Ramos (cell line): ENCODE data around the gene LRRC34.

ENCODE experiments used
- in situ Hi-C: fragments of 300-500 bp; cut with MboI; formaldehyde crosslinking; loops from one replicate; pipeline ENCODE4 v1.14.3; 2022; ENCODE audit warnings: low sequenced_read_pairs; ENCODE audit not compliant: unreplicated experiment

Gene LRRC34

DNA sequence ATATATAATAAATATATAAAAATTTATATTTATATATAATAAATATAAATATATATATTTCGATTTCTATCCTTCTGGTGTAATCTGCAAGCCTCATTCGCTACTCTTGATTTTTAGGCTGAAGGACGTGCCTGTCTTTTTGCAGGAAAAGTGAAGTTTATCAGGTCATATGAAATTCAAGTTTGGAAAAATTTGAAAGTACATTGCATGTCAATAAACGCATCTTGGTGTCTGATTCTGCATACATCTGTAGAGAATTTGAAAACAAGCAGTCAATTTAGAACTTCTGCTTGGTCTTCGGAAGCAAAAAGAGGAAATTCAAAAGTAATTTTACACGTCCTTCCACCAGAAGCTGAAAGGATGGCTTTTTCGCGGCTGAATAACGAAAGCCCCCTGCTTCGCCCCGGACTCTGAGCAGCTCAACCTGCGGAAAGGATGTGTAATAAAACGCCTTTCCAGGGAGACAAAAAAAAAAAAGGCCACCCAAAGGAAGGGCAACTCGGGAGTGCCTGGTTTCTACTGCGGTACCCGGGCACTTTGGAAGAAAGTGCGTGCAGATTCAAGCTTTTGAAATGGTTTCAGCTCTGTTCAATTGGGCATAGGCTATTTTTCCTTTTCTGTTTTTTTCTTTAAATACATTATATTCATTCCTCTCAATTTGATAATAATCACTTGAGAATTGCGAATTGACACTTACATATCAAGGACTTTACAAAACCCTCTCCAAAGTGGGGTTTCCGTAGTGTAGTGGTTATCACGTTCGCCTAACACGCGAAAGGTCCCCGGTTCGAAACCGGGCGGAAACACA lies 41.0 kb downstream of the LRRC34 start:
- in situ Hi-C loops = loop anchor here (25.0 kb wide), 1 partner anchor 591 kb away; the partner anchor contains the start of gene SKIL

DNA sequence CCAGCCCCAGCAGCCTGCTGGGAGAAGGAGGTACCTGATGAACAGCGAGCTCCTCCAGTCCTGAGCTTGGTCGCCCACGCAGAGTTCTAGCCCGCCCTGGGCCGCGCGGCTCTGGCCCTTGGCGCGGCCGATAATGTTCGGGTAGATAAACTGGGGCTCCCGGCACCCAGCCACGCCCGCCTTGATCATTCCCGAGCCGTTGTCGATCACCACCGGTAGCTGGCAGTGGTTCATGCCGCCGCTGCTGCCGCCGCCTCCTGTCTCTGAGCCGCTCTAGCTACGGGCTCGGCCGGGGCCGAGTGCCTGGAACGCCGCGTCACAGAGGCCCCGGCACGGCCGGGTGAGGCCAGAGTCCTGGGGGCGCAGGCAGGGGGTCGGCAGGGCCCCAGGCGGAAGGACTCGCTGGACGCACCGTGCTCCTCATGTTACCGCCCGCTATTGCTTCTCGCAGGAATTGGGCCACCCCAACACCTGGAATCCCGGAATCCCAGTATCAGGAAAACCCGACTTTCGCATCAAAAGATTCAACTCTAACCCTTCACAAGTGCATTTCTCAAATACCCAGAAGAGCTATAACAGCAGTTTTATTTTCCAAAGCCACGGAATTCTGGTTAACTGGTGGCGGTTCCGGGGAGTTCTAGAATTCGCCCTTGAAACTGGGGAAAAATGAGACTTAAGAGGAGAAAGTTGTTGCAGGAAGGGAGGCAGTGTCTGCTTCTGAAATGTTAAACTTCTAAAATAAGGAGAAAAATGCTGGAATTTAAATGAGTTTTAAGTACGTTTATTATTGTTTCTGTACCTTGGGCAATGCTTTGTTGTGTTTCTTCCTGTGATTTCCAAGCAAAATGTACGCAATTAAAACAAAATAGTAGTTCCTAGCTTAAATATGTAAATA lies 43.2 kb downstream of the LRRC34 start, which contains the start of gene ACTRT3:
TSS of gene ACTRT3 (minus strand) at position 275 of the 895 bp plus-strand sequence. CDS start at position 234, 41 bp downstream.
- in situ Hi-C loops = loop anchor here (5.0 to 25.0 kb wide), 3 partner anchors 165 to 593 kb away; partner anchors contain the start of gene SKIL

DNA sequence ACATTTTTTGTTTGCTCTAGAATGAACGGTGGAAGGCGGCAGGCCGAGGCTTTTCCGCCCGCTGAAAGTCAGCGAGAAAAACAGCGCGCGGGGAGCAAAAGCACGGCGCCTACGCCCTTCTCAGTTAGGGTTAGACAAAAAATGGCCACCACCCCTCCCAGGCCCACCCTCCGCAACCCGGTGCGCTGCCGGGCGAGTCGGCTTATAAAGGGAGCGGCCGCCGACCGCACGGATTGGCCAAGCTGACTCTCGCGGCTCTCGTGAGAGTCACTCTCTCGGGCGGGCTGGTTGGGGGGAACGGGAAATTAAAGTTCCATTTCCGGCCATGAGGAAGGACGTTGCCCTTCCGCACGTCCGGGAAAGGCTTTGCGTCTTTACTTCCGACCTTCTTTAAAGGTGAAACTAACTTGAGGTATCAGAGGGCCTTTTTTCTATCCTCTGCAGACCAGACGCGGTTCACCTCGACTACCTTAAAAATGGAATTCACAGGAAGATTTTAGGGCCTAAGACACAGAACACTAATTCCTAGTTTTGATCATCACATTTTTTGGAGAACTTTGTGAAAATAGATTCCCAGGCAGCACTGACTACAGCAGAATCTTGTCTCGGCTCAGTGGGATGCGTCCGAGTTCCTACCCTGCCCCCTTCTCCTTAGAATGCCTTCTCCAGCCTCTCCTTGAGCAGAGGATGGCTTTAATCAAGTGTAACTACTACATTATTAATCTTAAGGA lies 47.7 kb downstream of the LRRC34 start, which contains the start of gene TERC:
TSS of gene TERC (minus strand) at position 179 of the 731 bp plus-strand sequence.
- in situ Hi-C loops = loop anchor here (5.0 to 25.0 kb wide), 3 partner anchors 170 to 597 kb away; partner anchors contain the start of gene SKIL

DNA sequence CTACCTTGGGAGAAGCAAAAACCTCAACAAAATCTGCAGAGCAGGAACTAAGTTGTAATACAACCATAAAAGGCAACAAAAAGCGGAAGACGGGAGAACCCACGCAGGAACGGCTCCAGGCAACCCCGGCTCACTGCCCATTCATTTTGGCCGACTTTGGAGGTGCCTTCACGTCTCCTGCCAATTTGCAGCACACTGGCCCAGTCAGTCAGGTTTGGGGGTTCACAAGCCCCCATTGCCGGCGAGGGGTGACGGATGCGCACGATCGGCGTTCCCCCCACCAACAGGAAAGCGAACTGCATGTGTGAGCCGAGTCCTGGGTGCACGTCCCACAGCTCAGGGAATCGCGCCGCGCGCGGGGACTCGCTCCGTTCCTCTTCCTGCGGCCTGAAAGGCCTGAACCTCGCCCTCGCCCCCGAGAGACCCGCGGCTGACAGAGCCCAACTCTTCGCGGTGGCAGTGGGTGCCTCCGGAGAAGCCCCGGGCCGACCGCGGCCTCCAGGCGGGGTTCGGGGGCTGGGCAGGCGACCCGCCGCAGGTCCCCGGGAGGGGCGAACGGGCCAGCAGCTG lies 48.3 kb downstream of the LRRC34 start:
- in situ Hi-C loops = loop anchor here (10.0 to 25.0 kb wide), 2 partner anchors 170 to 598 kb away; partner anchors contain the start of gene SKIL

DNA sequence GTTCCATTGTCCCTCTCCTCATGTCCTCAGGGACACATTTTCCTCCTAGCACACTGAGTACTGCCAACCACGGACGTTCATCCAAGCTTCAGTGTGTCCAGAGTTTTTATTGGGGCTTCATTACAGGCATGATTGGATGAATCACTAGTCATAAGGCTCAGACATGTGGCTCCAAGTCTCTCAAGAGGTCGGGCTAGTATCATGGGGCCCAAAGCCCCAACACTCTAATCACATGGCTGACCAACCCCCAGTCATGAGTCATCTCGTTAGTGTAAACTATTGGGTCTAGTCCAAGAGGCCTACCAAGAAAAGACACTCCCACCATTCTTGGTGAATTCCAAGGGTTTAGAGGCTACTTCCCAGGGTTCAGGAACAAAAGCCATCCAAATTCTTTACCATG lies 52.2 kb downstream of the LRRC34 start:
- in situ Hi-C loops = loop anchor here (10.0 to 25.0 kb wide), 2 partner anchors 174 to 602 kb away; partner anchors contain the start of gene SKIL

DNA sequence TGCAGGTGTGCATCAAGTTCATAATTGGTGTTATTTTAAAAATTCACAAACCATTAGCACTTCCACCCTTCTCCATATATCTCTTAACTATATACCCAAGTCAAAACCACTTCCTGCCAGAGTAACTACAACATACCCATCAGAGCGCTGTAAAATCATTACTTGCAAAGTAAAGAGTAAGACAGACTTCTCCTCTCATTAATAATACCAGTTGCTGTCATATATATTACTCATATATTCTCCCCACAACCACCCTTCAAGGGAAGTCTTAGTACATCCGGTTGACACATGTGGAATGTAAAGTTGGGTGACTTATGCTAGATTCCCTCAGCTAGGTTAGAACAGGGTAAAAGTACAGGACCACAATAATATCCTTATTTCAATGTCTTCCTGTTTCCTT lies 53.4 kb downstream of the LRRC34 start:
- in situ Hi-C loops = loop anchor here (25.0 kb wide), 1 partner anchor 603 kb away; the partner anchor contains the start of gene SKIL

DNA sequence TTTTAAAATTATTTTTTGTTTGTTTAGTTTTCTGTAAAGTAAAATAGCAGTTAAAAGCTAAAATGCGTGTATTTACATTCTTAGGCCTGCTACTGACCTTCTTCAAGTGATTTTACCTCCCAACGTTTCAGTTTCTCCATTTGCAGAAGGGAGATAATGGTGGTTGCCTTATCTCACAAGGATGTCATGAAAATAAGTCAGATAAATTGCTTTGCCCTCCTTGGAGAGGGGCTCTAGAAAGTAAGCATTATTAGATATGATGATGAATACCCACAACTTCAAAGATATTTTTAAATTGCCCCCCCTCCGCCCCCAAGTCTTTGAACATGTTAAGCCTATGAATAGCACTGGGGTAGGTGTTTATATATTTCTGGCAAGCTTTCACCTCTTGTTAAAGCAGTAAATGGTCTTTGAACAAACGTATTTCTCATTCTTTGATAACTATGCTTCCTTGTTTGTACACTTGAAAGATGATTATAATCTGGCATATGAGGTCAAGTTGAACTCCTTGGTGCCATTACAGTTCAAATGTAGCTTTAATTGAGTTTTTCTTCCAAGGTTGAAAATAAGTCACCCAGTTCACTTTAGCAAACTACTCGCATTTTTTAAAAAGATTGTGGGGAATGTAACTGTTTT lies 54.2 kb downstream of the LRRC34 start:
- in situ Hi-C loops = loop anchor here (25.0 kb wide), 1 partner anchor 604 kb away; the partner anchor contains the start of gene SKIL

DNA sequence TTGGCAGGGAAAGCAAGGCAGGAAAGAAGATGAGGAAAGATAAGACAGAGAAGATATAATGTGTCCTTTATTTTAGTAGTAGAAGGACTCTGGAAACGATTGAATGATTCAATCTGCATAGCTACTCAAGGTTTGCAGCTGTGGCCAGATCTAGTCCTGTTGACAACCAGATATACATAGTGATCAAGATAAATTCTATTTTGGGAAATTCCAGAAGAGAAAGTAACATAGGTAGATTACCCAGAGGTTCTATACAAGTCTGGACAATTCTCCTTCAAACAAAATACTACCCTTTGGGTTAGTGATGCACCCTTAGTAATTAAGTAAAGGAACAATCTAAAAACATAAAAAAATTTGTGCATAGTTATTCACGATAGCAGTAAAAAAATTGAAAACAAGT lies 57.2 kb downstream of the LRRC34 start:
- in situ Hi-C loops = loop anchor here (25.0 kb wide), 1 partner anchor 607 kb away; the partner anchor contains the start of gene SKIL

DNA sequence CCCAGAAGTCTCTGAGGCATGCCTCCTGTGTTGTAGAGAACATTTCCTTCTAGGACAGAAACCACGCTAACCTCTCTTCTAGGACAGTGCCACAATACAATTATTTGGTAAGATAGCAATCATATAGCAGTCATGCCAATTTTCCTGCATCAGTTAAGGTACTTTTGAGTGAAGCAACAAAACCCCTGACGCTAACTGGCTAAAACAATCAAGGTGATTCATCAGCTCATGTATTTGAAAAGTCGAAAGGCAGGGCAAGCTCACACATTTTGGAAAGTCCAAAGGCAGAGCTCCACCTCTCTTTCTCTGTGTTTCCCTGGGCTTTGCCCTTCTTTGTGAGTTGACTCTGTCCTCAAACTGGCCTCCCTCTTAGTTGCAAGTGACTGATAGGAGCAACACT lies 58.0 kb downstream of the LRRC34 start:
- in situ Hi-C loops = loop anchor here (25.0 kb wide), 1 partner anchor 608 kb away; the partner anchor contains the start of gene SKIL

DNA sequence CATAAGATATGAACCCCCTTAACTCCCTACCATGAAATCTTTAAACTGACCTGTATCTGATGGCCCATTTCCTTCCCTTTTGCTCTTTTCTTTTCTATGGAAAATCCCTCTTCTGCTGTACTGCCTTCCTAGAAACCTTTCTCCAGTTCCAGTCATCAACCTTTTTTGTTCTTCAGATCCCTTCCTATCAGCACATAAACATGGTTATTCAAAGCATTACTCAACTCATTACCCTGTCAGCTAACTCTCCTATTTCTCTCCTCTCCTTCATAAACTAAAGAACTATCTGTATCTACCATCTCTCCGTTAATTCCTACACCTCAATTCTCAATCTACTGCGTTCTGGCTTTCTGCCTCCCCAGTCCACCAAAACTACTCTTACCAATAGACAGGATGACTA lies 60.8 kb downstream of the LRRC34 start:
- in situ Hi-C loops = loop anchor here (25.0 kb wide), 1 partner anchor 610 kb away; the partner anchor contains the start of gene SKIL

DNA sequence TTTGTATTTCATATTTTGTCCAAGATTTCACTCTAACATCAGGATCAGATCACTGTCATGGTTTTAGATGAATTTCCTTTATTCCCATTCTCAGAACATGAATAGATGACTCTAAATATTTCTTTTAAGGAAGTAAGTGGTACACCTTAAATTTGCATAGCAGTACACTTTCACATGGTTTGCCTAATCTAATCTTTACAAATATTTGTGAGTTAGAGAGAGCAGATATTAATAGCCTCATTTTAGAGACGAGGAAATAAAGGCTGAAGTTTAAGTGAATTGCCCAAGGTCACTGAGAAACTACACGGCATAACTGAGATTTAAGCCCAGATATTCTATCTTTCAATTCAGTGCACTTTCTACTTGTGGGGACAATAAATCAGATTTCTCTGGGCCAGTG lies 62.0 kb downstream of the LRRC34 start:
- in situ Hi-C loops = loop anchor here (25.0 kb wide), 1 partner anchor 612 kb away; the partner anchor contains the start of gene SKIL

DNA sequence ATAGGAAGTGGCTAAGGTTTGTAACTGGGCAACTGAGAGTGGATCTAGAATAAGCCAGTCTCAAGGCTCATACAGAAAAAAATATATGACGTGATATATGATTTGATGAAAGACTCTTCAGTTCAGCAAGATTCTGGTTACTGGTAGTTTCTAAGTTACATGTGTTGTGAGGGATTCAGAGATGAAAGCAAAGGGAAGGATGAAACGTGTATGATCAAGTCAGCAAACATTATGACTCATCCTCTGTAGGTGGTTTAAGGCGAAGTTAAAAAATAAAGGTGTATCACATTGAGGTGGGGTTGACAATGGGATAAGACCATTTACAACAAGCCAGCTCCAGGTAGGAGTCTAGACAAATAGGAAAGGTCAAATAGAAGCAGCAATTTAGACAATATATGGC lies 64.0 kb downstream of the LRRC34 start:
- in situ Hi-C loops = no loop called here

DNA sequence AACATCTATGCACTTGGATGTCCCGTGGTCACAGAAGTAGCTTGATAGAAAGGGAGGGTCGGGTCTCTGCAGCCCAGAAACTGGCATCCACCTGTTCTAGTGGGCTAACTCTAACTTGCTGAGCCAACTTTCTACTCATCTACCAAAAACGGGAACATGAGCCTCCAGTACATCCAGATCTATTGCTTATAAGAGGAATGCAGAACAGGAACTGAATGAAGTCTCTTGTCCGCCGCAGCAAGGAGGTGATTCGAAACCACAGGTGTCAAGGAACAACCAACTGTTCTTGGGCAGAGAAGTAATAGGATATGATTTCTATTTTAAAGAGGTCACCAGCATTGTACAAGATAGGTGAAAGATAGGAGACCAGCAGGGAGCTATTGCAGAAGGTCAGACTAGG lies 65.8 kb downstream of the LRRC34 start:
- in situ Hi-C loops = no loop called here

DNA sequence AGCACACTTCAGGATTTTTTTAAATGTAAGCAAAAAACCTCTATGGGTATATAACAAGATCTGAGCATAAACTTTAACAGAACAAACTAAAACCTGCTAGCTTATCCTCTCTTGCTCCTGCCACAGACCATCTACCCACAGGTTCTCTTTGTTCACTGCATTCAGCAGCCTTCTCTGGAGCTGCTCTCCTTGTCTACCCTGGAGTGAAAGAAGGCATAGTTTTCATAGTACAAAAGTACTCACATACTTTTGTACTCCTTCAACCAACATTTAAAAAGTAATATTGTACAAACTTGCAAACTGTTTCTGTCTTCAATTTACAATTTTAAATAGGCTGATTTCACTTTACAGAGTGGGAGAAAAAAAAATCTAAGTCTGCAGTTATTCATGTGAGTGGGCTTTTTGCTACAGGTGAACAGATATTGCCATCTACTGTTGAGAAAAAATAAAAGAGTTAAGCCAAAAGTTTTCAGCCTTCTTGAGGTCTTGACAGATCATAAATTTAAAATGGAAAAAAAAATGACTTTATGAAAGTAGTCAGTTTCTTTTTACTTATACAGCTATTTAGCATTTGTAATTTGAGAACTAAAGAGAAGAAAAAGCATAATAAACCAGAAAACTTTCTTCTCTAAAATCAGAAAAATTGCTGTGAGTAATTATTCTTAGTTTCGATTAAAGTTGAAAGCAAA lies 68.2 kb downstream of the LRRC34 start:
- in situ Hi-C loops = no loop called here
